Limb (tissue), 2 donors: Measurements from ENCODE around the gene LONP1.
"Not testable (repeated sequence)": the region's sequence is repeated elsewhere in the genome, so short reads cannot be mapped to it uniquely, and the experiment has no call there.

Source experiments
- DNase-seq, 2 donors: peaks; one replicate each; pipeline ENCODE4 v3.0.0-alpha.2; 2016; ENCODE audit errors: extremely low spot score in 2 of 2

Gene LONP1

DNA sequence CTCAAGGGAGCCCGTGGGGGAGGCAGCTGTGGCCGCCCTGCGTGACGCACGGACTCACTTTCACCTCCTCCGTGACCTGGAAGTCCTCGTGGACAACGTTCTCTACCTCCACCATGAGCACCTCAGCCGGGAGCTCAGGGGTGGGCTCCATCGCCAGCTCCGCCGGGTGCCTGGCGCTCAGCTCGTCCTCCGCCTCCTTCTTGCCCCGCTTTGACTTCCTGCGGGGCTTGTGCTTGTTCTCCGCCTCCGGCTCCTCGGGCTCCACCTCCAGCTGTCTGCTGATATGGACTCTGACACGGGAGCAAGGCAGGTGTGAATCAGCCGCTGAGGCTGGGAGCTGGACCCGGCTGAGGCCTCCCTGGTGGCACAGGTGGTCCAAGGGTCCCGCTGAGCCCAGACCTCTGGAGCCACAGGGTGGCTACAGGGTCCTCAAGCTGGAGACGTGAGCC, 8.2 kb downstream of the LONP1 start:
- no peak for DNase-seq

DNA sequence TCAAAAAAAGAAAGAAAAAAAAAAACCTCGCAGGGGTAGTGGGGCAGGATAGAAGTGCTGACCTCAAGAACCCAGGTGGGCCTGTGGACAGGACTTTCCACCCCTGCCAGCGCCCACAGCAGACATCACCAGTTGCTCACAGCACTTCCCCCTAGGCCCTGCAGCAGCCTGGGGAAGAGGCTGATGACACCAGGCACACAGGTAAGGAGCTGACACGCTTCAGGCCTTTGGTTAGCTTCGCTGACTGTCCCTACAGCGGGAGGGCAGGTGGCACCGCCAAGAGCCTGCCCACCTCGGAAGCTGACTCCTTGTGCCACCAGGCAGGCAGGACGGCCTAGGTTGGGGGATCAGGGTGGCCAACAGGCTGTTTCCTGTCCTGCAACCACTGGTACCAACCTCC, 8.9 kb downstream of the LONP1 start:
- DNase-seq: no peak

DNA sequence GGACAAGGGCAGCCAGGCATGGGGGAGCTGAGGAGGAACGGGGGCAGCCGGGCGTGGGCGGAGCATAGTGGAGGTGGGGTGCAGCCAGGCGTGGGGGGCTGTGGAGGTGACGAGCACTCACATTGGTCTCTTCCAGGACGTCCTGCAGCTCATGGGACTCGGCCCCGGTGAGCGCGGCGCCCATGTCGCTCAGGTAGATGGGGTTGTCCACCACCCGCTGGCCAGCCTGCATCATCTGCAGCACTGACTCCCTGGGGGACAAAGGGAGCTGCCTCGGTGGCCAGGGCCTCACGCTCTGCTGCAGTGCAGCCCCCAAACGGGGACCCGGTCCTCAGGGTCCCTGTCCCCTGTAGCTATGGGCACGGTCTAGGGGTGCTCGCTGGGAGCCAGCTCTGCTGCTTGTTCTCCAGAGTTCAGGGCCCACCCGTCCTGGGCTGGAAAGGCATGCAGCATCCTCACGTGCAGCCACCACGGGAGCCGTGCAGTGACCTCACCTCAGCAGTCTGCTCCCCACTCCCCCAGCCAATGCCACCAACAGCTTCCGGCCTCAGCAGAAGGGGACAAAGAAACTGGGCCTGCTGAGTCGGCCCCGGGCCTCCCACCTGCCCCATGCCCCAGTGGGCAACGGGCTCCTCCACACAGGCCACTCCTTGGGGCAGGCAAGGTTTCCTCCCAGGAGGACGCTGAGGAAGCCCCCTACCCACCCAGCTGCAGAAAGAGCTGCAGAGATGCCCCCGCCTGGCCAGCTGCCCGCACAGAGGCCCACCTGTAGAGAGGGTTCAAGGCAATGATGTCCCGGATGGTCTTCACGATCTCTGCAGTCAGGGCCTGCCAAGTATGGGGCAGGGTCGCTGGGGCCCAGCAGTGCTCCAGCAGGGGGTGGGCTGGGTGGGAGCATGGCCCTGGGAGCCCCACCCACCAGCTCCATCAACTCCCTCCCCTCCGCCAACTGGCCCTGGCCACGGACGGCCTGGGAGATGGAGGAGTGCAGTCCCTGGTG, 12.1 kb downstream of the LONP1 start:
- DNase-seq: no peak

DNA sequence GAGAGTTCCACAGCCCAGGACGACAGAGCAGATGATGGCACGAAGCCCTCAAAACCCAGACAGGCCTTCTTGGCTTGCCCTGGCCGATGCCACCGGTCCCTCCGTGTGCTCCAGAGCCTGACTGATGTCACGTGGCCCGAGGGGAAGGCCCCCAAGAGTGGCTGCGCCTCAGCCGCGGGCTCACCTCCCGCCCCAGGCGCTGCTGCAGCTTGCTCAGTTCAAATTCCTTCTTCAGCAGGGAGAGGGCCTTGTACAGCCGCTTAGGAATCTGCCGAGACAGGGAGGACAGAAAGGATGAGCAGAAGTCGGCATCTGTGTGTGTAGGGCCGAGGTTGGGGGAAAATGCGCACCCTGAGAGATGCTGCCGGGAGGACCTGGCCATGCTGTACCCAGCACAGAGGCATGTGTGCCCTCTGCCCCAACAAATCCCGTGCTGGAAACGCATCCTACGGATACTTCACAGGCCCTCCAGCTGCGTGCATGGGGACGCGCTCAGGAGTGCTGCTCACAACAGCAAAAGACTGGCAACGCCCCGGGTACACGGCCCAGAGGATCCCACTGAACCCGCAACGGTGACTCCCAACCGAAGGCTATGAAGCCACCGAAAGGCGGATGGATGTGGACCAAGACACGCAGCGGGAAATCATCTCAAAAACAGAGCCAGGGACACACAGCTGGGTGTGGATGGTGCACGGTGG, 12.9 kb downstream of the LONP1 start:
- no peak for DNase-seq

DNA sequence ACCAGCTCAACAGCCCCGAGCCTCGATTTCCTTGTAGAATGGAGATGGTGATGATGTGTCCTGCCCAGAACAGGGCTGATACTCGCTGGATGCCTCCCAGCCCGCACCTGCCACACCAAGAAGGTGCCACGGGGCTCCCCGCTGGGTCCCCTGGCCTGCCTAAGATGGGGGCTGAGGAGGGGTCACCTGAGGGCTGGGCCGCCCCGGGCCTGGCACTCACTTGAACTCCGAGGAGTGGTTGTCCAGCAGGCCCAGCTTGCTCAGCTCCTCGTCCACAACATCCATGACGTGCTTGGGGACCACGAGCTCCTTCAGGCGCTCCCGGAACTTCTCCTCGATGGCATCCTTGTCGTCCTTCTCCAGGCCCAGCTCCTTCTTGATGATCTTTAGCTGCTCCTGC, 14.4 kb downstream of the LONP1 start:
- DNase-seq: no peak

DNA sequence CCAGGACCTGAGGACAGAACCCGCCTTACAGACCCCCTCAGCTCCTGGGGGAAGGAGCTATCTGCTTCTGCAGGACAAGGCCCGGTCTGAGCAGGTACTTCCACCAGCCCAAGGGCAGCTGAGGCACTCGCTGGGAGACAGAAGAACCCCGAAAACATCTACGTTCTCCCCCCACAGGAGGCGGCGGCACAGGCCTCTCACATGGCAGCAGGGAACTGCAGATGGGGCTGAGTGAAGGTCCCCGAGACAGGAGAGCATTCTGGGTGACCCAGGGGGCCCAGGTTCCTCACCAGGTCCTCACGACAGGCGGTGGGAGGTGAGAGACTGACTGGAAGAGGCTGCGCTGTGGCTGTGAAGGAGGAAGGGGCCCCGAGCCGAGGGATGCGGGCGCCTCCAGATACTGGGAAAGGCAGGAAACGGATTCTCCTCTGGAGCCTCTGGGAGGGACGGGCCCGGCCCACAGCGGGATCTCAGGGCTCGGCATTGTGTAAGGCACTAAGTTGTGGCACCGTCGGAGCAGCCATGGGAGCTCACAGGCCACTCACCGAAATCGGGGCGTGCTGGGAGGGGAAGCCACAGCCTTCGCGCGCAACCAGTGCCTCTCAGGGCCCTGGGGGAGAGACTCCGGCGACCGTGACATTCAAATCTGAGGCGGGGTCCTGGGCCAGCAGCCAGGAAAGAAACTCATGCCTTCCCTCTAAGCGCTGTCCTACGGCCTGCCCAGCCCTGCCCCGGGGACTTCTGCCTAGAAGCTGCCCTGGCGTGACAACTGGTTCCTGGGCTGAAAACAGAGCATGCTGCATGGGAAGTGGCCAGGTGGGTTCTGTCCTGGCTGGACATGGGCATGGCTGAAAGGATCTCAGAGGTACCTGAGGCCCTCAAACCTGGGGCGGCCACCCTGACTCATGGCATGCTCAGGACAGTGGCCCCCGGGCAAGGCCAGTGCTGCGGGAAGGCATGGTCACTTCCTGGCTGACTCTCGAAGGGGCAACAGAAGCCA, 15.8 kb downstream of the LONP1 start:
- DNase-seq: no peak

DNA sequence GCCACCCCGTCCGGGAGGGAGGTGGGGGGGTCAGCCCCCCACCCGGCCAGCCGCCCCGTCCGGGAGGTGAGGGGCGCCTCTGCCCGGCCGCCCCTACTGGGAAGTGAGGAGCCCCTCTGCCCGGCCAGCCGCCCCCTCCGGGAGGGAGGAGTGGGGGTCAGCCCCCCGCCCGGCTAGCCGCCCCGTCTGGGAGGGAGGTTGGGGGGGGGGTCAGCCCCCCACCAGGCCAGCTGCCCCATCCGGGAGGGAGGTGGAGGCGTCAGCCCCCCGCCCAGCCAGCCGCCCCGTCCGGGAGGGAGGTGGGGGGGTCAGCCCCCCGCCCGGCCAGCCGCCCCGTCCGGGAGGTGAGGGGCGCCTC, 17.9 kb downstream of the LONP1 start:
- not testable (repeated sequence) for DNase-seq

DNA sequence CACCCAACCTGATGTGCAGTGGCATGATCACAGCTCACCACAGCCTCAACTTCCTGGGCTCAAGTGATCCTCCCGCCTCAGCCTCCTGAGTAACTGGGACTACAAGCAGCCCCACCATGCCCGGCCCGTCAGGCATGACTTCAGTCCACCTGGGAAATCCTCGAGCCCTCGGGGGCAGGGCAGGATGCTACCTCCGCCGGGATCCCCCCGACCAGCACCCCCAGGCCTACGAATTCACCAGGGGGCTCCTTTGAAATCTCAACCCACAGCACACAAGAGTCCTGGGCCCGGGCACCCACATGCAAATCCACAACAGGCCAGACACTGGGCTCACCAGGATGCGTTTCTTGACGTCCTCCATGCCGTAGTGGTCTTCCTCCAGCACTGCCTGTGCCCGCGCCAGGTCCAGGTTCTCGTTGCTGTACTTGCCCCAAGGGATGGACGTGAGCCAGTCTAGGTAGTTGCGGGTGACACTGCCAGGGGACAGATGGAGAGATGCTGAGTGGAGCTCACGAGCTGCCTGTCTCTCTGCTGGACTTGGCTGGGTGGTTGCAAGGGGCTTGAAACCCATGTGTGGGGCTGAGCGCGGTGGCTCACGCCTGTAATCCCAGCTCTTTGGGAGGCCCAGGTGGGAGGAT, 19.4 kb downstream of the LONP1 start:
- no peak for DNase-seq

DNA sequence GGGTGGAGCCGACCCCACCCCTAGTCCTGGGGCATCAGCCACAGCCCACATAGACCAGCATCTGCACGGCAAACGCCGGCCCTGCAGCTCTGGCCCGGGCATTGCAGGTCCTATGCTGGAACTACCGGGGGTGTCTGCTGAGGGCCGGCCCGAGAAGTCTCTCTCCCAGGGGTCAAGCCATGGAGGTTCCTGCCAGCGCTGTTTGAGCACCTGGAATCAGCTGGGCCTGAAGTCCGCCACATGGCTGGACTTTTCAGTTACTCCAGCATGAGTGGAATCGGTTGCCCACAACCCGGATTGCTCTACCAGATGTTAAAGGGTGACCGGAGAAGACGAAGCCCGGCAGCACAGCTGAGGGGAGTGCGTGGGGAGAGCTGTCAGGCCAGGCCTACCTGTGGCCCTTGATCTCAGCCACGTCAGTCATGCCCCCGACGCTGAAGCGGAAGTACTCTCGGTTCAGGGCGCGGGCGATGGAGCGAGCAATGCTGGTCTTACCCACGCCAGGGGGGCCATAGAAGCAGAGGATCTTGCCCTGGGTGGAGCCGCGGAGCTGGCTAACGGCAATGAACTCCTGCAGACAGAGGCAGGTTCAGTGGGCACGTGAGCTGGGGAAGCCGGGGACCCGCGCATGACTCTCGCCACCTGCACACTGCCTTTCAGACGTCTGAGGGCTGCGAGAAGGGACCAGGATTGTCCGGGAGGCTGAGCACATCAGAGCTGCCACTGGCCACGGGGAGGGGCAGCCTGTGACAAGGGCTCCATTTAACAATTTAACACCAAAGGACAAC, 21.1 kb downstream of the LONP1 start:
- no peak for DNase-seq

DNA sequence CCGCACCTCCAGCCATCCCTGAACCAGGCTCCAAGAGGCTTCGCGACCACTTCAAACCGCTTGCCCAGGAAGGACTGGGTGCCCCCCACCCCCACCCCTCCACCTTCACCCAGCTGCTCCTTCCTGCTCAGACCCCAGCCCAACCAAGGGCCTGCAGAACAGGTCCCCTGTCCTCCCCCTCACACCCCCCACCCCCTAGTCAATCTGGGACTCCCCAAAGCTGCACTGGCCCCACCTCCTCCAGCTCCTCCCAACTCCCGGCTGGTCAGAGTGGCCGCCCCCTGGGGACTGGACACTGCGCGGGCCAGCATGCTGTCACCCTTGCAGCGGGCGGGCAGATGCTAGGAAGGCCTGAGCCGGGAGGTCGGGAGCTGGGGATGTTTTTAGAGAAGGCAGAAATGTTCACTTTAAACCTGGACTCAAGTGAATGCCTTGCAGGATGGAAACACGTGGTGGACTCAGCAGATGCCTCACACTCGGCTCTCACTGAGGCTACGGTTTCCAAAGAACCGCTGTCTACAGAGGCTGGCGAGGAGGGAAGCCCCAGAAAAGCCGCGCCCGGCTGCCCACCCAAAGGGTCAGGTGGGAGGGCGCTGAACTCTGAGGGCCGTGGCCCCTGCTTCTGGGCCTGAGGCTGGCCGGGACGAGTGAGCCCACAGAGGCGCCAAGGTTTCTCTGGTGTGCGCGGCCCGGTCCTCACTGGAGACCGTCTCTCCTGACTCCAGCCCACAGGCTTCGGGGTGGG, 21.9 kb downstream of the LONP1 start:
- no peak for DNase-seq

DNA sequence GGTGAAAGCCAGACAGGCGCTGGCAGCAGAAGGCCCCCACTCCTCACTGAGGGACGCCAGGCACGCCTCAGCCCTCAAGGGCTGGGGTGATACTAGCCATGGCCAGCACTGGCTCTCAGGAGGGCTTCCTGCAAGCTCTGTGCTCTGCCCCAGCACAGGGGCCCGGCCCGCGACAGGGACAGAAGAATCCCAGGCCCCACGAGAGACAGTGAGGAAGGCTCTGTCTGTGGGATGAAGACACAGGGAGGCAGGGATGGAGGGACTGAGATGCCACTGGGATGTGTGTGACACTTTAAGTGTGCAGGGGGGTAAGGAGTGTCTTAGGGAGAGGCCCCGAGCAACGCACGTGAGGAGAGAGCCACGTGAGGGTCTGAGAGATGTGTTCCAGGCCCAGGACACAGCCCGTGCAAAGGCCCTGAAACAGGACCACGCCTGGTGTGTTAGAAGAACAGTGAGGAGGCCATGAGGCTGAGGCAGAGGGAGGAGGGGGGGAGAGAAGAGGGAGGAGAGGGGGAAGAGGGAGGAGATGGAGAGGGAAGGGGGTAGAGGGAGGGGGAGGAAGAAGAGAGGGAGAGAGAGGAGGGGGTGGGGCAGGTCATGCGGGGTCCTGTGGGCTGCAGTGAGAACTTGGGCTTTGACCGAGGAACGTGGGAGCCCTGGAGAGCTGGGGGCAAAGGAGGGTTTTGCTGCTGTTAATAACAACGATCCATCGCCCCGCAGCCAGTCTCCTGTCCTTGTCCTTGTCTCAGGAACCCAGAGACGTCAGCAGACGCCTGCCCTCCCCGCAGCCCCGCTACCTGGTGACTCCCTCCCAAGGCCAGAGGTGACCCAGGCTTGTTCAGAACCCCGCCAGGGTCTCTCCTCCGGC, 22.7 kb downstream of the LONP1 start:
- DNase-seq: no peak

DNA sequence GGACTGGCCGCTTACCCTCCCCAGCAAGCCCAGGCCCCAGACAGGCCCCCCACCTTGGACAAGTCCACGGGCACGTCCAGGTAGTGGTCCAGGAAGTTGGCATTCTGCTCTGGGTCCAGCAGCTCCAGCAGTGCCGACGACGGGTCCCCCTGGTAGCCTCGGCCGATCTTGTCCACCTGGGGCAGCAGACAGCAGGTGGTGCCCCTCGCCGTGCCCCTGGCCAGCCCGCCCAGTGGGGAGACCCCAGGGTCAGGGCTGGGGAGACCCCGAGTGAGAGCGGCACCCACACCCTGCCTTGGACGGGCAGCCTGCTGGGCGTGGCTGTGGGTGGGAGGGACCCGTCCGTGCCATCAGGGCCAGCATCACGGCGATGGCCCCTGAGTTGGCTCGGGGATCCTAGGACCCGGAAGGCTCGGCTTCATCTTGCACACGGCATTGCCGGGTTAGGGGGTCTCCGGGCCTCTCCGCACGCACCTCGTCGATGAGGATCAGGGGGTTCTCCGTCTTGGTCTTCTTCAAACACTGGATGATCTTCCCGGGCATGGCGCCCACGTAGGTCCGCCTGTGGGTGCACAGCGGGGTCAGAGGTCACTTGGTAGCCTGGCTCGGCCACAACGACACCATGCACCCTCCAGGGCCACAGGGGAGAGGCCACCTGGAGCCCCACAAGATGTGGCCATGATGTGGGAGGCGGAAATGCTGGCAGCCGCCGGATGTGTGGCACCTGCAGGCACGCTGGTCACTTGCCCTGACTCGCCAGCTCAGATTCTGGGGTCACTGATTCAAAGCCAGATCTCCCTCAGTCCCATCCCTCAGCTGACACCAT, 23.5 kb downstream of the LONP1 start:
- no peak for DNase-seq

- DNase-seq: no peak
Observed at GRCh38 chr19:5695649-5696195, 24.2 kb downstream of the LONP1 start.

GRCh38 chr19:5694956-5695648, 24.8 kb downstream of the LONP1 start:
- DNase-seq: no peak

DNA sequence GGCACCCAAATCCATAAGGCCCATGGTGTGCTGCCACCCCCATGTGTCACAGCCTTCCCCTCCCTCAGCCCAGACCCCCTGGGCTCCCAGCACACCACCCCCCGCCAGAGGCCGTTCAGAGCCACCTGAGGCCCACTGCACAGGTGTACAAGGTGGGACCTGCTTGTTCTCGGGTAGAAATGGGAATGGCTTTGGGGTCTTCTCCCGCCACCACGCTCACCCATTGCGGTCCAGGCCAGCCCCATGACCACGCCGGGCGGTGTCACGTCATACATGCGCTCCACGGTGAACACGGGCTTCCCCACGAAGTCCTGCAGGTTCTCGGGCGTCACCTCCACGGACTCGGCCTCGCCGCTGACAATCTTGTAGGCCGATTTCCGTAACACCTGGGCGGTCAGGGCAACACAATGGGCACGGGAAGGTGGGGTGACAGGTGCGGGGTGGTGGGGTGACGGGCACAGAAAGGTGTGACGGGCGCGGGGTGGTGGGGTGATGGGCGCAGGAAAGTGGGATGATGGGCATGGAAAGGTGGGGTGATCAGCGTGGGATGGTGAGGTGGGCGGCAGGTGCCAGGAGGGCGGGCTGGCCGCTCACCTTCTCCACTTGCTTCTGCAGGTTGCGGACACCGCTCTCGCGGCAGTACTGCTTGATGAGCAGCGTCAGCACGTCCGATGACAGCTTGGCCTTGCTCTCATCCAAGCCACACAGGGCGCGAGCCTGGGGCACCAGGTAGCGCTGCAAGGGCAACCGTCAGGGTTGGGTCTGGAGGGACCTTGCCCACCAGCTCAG, 25.6 kb downstream of the LONP1 start:
- DNase-seq: no peak
